HCT116 (cell line): ENCODE measurements around the gene ERC2. TPM values are rescaled to one million over a fixed set of nuclear protein-coding genes. Genes with fewer than 3 reads are reported as not detected.

Experiments used
- ATAC-seq: fragments of 200-7000 bp; cut with Tn5 transposase; 2 replicates; pipeline ENCODE4 v1.9.1; 2020; ENCODE audit warnings: mild to moderate bottlenecking, moderate library complexity
- BruUV-seq: library from RNA; stranded (reverse); fragments of 400-500 nt; replicated peaks from 2 replicates; lab custom pipeline; 2021; lab: Mats Ljungman, UMichigan
- CTCF ChIA-PET: fragments of 300-600 bp; sonication (Branson Sonifier 250); formaldehyde crosslinking; loops from one replicate; lab custom pipeline; 2021; ENCODE audit warnings: antibody characterized with exemption; lab: Charles Lee
- POLR2A ChIA-PET: fragments of 300-600, 350-600 bp; sonication (Branson Sonifier 250); formaldehyde crosslinking; loops from one replicate; lab custom pipeline; 2021; ENCODE audit warnings: antibody characterized with exemption; lab: Charles Lee
- RAD21 ChIA-PET, 2 experiments: fragments of 300-600 bp; sonication (Branson Sonifier 250); formaldehyde crosslinking; loops; one replicate each; lab custom pipeline; 2023; ENCODE audit warnings: low total read pairs in 2 of 2; ENCODE audit not compliant: uncharacterized antibody in 2 of 2, unreplicated experiment in 2 of 2, low non-redundant PET in 1 of 2; lab: Charles Lee
- DNase-seq: peaks from one replicate; pipeline ENCODE4 v3.0.0-alpha.2; 2010; ENCODE audit warnings: low read depth, low spot score
- H2AFZ ChIP-seq: fragments of 200-600 bp; shearing (Covaris generic), sonication (generic); 2 replicates; pipeline ENCODE4 v1.6.1; 2017; ENCODE audit warnings: low read depth, mixed run types, mixed read lengths, antibody characterized with exemption, low read length; ENCODE audit not compliant: poor library complexity, severe bottlenecking
- H3K27ac ChIP-seq: 2 replicates; pipeline ENCODE4 v1.5.1; 2012; ENCODE audit warnings: low read depth, low read length
- H3K27me3 ChIP-seq: fragments of 200-600 bp; sonication (generic); 2 replicates; pipeline ENCODE4 v1.6.1; 2016; ENCODE audit warnings: mixed run types, low read length, mixed read lengths; ENCODE audit not compliant: insufficient read depth
- H3K36me3 ChIP-seq, 2 experiments: fragments of 200-500 bp in 1 of 2; fragments of 200-600 bp in 1 of 2; sonication (Bioruptor generic) in 1 of 2; sonication (generic) in 1 of 2; 2 replicates each; pipeline versions ENCODE4 v1.5.1 to v1.6.1; 2014 to 2016; ENCODE audit warnings: low read length in 2 of 2, inconsistent platforms in 1 of 2, mixed read lengths in 1 of 2, mixed run types in 1 of 2; ENCODE audit not compliant: insufficient read depth in 2 of 2, control insufficient read depth in 1 of 2
- H3K4me1 ChIP-seq, 2 experiments: fragments of 200-600 bp in 1 of 2; sonication (generic) in 1 of 2; 2 replicates each; pipeline versions ENCODE4 v1.5.1 to v1.6.1; 2012 to 2017; ENCODE audit warnings: low read length in 2 of 2, inconsistent platforms in 1 of 2, mild to moderate bottlenecking in 1 of 2, mixed read lengths in 1 of 2, mixed run types in 1 of 2, moderate library complexity in 1 of 2; ENCODE audit not compliant: insufficient read depth in 2 of 2, control insufficient read depth in 1 of 2
- H3K4me2 ChIP-seq: fragments of 200-600 bp; sonication (generic); 2 replicates; pipeline ENCODE4 v1.6.1; 2017; ENCODE audit warnings: mixed run types, low read length, mixed read lengths
- H3K4me3 ChIP-seq, 2 experiments: fragments of 200-600 bp in 1 of 2; sonication (generic) in 1 of 2; replicated peaks in 1 of 2; 2 replicates each; pipeline ENCODE4 v1.5.1; 2011 to 2016; ENCODE audit warnings: low read length in 2 of 2, control low read depth in 1 of 2, low read depth in 1 of 2, mild to moderate bottlenecking in 1 of 2, mixed read lengths in 1 of 2, mixed run types in 1 of 2
- H3K79me2 ChIP-seq: fragments of 200-600 bp; sonication (generic); 2 replicates; pipeline ENCODE4 v1.6.1; 2017; ENCODE audit warnings: mild to moderate bottlenecking, mixed run types, low read length, moderate library complexity, mixed read lengths; ENCODE audit not compliant: insufficient read depth
- H3K9ac ChIP-seq: fragments of 200-600 bp; sonication (generic); 2 replicates; pipeline ENCODE4 v1.6.1; 2016; ENCODE audit warnings: low read length, mixed read lengths
- H3K9me2 ChIP-seq: fragments of 200-600 bp; sonication (generic), shearing (Covaris generic); 2 replicates; pipeline ENCODE4 v1.6.1; 2017; ENCODE audit warnings: mixed run types, mild to moderate bottlenecking, moderate library complexity; ENCODE audit not compliant: insufficient read depth
- H3K9me3 ChIP-seq, 2 experiments: fragments of 200-500 bp in 1 of 2; fragments of 200-600 bp in 1 of 2; sonication (Bioruptor generic) in 1 of 2; sonication (generic) in 1 of 2; 2 replicates each; pipeline ENCODE4 v1.6.1; 2014 to 2017; ENCODE audit warnings: low read length in 2 of 2, mixed read lengths in 2 of 2, inconsistent platforms in 1 of 2, low read depth in 1 of 2, mild to moderate bottlenecking in 1 of 2, mixed run types in 1 of 2, moderate library complexity in 1 of 2; ENCODE audit not compliant: control insufficient read depth in 1 of 2, insufficient read depth in 1 of 2
- H4K20me1 ChIP-seq: fragments of 200-600 bp; sonication (generic), shearing (Covaris generic); 2 replicates; pipeline ENCODE4 v1.6.1; 2017; ENCODE audit warnings: mixed run types, mild to moderate bottlenecking, moderate library complexity; ENCODE audit not compliant: insufficient read depth
- CBX3 ChIP-seq: IDR thresholded peaks from 2 replicates; pipeline ENCODE4 v1.6.1; 2012; ENCODE audit warnings: low read depth
- CEBPB ChIP-seq: IDR thresholded peaks from 2 replicates; pipeline ENCODE4 v1.6.1; 2012; ENCODE audit warnings: low read depth
- EGR1 ChIP-seq: IDR thresholded peaks from 2 replicates; pipeline ENCODE4 v1.6.1; 2012; ENCODE audit warnings: low read depth
- ELF1 ChIP-seq: IDR thresholded peaks from 2 replicates; pipeline ENCODE4 v1.6.1; 2012; ENCODE audit warnings: low read depth, borderline replicate concordance
- EZH2 ChIP-seq: fragments of 200-600 bp; sonication (generic); IDR thresholded peaks from 2 replicates; pipeline ENCODE4 v1.6.1; 2017; ENCODE audit warnings: antibody characterized with exemption, mixed run types
- FOSL1 ChIP-seq: IDR thresholded peaks from 2 replicates; pipeline ENCODE4 v1.6.1; 2012; ENCODE audit warnings: low read depth
- JUND ChIP-seq: IDR thresholded peaks from 2 replicates; pipeline ENCODE4 v1.6.1; 2012
- SP1 ChIP-seq: IDR thresholded peaks from 2 replicates; pipeline ENCODE4 v1.6.1; 2012; ENCODE audit warnings: low read depth
- SRF ChIP-seq: IDR thresholded peaks from 2 replicates; pipeline ENCODE4 v1.6.1; 2012; ENCODE audit warnings: low read depth
- YY1 ChIP-seq: IDR thresholded peaks from 2 replicates; pipeline ENCODE4 v1.6.1; 2011; ENCODE audit warnings: low read length, low read depth, moderate library complexity, mild to moderate bottlenecking; ENCODE audit not compliant: insufficient replicate concordance; ENCODE audit errors: extremely low read depth
- intact Hi-C: fragments of 100-400 bp; cut with micrococcal nuclease; formaldehyde crosslinking; loops from 2 replicates; pipeline ENCODE4 v1.10.0; 2022
- total RNA-seq: library from RNA; stranded (reverse); gene quantifications from one replicate; pipeline ENCODE4 v1.2.1, GENCODE V29; 2021; ENCODE audit not compliant: unreplicated experiment
- TF ChIP-seq, protein P1 (sequence below): IDR thresholded peaks from 2 replicates; pipeline ENCODE4 v1.6.1; 2011; ENCODE audit warnings: mild to moderate bottlenecking, low read length, moderate library complexity; ENCODE audit not compliant: insufficient replicate concordance; ENCODE audit errors: extremely low read depth

ERC2 gene
- total RNA-seq, 1 experiment from 2014 or later: not detected

DNA sequence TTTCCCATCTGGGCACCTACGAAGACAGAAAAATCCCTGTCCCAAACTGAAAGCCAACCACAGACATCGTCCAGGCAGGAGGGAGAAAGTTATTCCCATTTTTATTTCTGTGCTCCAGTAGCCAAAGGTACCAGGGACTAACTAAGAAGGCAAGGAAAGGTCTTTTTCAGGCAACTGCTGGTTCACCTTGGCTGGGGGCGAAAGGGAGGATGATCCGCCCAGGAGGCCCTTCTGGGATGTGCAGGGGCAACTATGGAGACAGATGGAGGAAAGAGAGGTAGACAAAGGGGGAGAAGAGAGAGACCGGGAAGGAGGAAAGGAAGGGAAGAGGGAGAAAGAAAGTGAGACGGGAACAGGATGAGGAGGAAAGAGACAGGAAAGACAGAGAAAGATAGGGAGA lies 994.5 kb downstream of the ERC2 start:
- intact Hi-C loops: no loop called here
- H4K20me1 ChIP-seq: no peaks in the 10 kb centered on the region
- H3K36me3 ChIP-seq: no peaks in the 10 kb centered on the region
- ChIA-PET CTCF (no interaction called here), POLR2A (no interaction called here), RAD21 (no interaction called here)
- H3K27me3 ChIP-seq: no peaks in the 10 kb centered on the region
- ATAC-seq (no peak), DNase-seq (no peak)
- H3K4me1 ChIP-seq: no peaks in the 10 kb centered on the region
- no peak overlapping the region for H3K27ac ChIP-seq
- H3K79me2 ChIP-seq: no peaks in the 10 kb centered on the region
- no peak overlapping the region for H3K4me3 ChIP-seq
- BruUV-seq: no TSS peak
- TF ChIP-seq SP1 (no peak), SRF (no peak), ELF1 (no peak), CEBPB (no peak), JUND (no peak), CBX3 (no peak), EGR1 (no peak), YY1 (no peak), EZH2 (no peak), FOSL1 (no peak)
- TF ChIP-seq, protein P1, sequence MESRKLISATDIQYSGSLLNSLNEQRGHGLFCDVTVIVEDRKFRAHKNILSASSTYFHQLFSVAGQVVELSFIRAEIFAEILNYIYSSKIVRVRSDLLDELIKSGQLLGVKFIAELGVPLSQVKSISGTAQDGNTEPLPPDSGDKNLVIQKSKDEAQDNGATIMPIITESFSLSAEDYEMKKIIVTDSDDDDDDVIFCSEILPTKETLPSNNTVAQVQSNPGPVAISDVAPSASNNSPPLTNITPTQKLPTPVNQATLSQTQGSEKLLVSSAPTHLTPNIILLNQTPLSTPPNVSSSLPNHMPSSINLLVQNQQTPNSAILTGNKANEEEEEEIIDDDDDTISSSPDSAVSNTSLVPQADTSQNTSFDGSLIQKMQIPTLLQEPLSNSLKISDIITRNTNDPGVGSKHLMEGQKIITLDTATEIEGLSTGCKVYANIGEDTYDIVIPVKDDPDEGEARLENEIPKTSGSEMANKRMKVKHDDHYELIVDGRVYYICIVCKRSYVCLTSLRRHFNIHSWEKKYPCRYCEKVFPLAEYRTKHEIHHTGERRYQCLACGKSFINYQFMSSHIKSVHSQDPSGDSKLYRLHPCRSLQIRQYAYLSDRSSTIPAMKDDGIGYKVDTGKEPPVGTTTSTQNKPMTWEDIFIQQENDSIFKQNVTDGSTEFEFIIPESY: no peak
- H3K9ac ChIP-seq: no peak overlapping the region
- no peaks in the 10 kb centered on the region for H3K9me2 ChIP-seq
- no peaks in the 10 kb centered on the region; a peak in 2 of 4 replicates for H3K9me3 ChIP-seq
- H2AFZ ChIP-seq: no peak overlapping the region
- H3K4me2 ChIP-seq: no peak overlapping the region
